ENCODE results near the gene NUDT10. TPM values are rescaled to one million over a fixed set of nuclear protein-coding genes. Genes with fewer than 3 reads are reported as not detected.

The NUDT10 gene
- total RNA-seq (2021) (17.7 to 22.2 TPM (median 18.1 TPM) in 3 replicates), Bru-seq, nascent RNA (percentile 80 among the genes with signal in this experiment)
- long read RNA-seq, experiment 1, transcript NUDT10-201 (2 exons, 1,917 nt): major isoform, 76 of 82 reads
- long read RNA-seq, experiment 1, partial matches to known transcripts: 3 of 82 reads
- long read RNA-seq, experiment 1, other reads (novel, unspliced or antisense): 3 of 82 reads
- long read RNA-seq, experiment 2, transcript NUDT10-201 (2 exons, 1,917 nt): major isoform, 17 of 23 reads
- long read RNA-seq, experiment 2, partial matches to known transcripts: 6 of 23 reads
- long read RNA-seq, experiment 2, other reads (novel, unspliced or antisense): 0 of 23 reads
- long read RNA-seq, experiment 3, transcript NUDT10-201 (2 exons, 1,917 nt): major isoform, 34 of 36 reads
- long read RNA-seq, experiment 3, partial matches to known transcripts: 0 of 36 reads
- long read RNA-seq, experiment 3, other reads (novel, unspliced or antisense): 2 of 36 reads

DNA sequence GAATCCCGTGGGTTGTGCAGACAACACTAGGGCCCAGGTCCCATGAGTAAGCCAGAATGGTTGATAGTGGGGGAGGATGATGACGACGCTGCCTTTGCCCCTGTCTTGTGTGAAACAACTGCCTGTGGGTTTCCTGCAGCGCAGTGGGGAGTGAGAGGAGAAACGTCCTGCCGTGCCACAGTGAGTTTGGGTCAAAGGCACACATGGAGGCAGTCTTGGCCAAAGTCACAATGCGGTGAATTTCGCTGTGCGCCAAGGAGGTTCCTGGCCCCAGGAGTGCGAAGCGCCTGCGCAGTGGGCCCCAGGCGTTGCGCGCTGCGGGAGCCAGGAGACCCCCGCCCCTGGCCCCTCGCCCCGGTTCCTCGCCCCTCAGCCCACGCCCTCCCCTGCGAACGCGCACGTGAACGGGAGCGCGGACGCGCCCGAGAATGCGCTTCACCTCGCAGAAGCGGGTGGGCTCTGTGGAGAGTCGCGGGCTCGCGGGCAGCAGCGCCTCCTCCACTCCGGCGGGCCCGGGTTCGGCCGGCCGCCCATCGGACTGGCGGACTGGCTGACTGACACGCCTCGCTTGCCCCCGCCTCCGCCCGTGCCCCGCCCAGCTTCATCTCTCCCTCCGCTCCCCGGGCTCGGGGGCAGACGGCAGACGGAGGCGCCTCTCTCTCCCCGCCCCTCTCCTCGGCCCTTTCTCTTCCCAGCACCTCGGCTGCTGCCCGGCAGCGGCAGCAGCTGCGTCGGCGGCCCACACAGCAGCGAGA is at the start of gene NUDT10:
TSS of gene NUDT10 (plus strand) at position 635 of the 755 bp plus-strand sequence. CDS start 144 bp downstream, outside the sequence.
- H3K4me3 Mint-ChIP-seq: peak within 1 kb of the TSS; percentile 89
- POLR2A ChIA-PET: no interaction called here
- DNase-seq (ENCODE audit: low spot score) (peak; percentile 84), ATAC-seq (peak; percentile 87)
- no peak within 1 kb of the TSS for H3K27ac Mint-ChIP-seq
- H3K4me1 Mint-ChIP-seq: peaks cover 27% of the 10 kb centered on the region
- H3K9me3 Mint-ChIP-seq: no peaks in the 10 kb centered on the region
- TF ChIP-seq, protein P1, sequence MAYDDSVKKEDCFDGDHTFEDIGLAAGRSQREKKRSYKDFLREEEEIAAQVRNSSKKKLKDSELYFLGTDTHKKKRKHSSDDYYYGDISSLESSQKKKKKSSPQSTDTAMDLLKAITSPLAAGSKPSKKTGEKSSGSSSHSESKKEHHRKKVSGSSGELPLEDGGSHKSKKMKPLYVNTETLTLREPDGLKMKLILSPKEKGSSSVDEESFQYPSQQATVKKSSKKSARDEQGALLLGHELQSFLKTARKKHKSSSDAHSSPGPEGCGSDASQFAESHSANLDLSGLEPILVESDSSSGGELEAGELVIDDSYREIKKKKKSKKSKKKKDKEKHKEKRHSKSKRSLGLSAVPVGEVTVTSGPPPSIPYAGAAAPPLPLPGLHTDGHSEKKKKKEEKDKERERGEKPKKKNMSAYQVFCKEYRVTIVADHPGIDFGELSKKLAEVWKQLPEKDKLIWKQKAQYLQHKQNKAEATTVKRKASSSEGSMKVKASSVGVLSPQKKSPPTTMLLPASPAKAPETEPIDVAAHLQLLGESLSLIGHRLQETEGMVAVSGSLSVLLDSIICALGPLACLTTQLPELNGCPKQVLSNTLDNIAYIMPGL (CRISPR knock-in tag; IDR thresholded peaks at IDR 0.05): peak; percentile 48; the same call in 1 of the 2 replicates
- TF ChIP-seq NFYB (CRISPR knock-in tag; conservative IDR thresholded peaks at IDR 0.05; ENCODE audit: low read depth): no peak
- CTCF ChIA-PET: interaction anchor here (1.0 kb wide), 1 partner anchor 127 kb away, joined by 3 read pairs; no protein-coding TSS in a partner anchor
- H3K27me3 Mint-ChIP-seq (ENCODE audit: low read depth): 0 out of 2 replicates have a peak, but pooled peaks cover 3% of the 10 kb centered on the region
- no peaks in the 10 kb centered on the region for H3K36me3 Mint-ChIP-seq

DNA sequence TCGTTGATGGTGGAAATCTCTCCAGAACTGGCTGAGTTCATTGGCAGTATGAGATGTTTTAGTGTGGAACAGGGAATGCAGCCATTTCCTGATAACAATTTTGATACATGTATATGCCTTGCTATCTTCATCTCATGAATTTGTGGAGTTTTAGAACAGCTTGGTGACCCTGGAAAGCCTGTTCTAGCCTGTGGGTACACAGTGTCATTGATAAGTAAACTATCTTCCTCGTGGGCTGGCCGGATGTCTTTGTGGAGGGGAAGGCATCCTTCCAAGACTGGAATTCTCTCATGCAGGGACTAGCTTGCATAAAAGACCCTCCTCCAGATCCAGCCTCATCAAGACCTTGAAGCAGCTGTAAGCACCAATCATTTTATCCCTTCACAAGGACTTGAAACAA is 40.2 kb upstream of the NUDT10 start:
- Mint-ChIP-seq H3K4me1 (peaks cover 4% of the 10 kb centered on the region), H3K27me3 (ENCODE audit: low read depth) (no peaks in the 10 kb centered on the region), H3K36me3 (no peaks in the 10 kb centered on the region), H3K9me3 (no peaks in the 10 kb centered on the region), H3K27ac (no peak overlapping the region), H3K4me3 (no peak overlapping the region)
- DNase-seq (ENCODE audit: low spot score) (no peak), ATAC-seq (no peak)
- ChIA-PET CTCF (no interaction called here), POLR2A (no interaction called here)
- no peak for TF ChIP-seq ZNF138 (CRISPR knock-in tag; conservative IDR thresholded peaks at IDR 0.05)
- TF ChIP-seq, protein P2, sequence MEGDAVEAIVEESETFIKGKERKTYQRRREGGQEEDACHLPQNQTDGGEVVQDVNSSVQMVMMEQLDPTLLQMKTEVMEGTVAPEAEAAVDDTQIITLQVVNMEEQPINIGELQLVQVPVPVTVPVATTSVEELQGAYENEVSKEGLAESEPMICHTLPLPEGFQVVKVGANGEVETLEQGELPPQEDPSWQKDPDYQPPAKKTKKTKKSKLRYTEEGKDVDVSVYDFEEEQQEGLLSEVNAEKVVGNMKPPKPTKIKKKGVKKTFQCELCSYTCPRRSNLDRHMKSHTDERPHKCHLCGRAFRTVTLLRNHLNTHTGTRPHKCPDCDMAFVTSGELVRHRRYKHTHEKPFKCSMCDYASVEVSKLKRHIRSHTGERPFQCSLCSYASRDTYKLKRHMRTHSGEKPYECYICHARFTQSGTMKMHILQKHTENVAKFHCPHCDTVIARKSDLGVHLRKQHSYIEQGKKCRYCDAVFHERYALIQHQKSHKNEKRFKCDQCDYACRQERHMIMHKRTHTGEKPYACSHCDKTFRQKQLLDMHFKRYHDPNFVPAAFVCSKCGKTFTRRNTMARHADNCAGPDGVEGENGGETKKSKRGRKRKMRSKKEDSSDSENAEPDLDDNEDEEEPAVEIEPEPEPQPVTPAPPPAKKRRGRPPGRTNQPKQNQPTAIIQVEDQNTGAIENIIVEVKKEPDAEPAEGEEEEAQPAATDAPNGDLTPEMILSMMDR (IDR thresholded peaks at IDR 0.05): no peak
- TF ChIP-seq, protein P3, sequence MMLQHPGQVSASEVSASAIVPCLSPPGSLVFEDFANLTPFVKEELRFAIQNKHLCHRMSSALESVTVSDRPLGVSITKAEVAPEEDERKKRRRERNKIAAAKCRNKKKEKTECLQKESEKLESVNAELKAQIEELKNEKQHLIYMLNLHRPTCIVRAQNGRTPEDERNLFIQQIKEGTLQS (CRISPR knock-in tag; conservative IDR thresholded peaks at IDR 0.05): no peak
- TF ChIP-seq, protein P1 (CRISPR knock-in tag; IDR thresholded peaks at IDR 0.05): no peak
- TF ChIP-seq, protein P4, sequence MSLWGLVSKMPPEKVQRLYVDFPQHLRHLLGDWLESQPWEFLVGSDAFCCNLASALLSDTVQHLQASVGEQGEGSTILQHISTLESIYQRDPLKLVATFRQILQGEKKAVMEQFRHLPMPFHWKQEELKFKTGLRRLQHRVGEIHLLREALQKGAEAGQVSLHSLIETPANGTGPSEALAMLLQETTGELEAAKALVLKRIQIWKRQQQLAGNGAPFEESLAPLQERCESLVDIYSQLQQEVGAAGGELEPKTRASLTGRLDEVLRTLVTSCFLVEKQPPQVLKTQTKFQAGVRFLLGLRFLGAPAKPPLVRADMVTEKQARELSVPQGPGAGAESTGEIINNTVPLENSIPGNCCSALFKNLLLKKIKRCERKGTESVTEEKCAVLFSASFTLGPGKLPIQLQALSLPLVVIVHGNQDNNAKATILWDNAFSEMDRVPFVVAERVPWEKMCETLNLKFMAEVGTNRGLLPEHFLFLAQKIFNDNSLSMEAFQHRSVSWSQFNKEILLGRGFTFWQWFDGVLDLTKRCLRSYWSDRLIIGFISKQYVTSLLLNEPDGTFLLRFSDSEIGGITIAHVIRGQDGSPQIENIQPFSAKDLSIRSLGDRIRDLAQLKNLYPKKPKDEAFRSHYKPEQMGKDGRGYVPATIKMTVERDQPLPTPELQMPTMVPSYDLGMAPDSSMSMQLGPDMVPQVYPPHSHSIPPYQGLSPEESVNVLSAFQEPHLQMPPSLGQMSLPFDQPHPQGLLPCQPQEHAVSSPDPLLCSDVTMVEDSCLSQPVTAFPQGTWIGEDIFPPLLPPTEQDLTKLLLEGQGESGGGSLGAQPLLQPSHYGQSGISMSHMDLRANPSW (CRISPR knock-in tag; conservative IDR thresholded peaks at IDR 0.05; ENCODE audit: low read depth): no peak
- no peak for TF ChIP-seq GRHL2 (CRISPR knock-in tag; IDR thresholded peaks at IDR 0.05; ENCODE audit: insufficient replicate concordance, severe bottlenecking)
- TF ChIP-seq CREM (CRISPR knock-in tag; IDR thresholded peaks at IDR 0.05): no peak
- no peak for TF ChIP-seq JAZF1 (CRISPR knock-in tag; IDR thresholded peaks at IDR 0.05)
- TF ChIP-seq, protein P5, sequence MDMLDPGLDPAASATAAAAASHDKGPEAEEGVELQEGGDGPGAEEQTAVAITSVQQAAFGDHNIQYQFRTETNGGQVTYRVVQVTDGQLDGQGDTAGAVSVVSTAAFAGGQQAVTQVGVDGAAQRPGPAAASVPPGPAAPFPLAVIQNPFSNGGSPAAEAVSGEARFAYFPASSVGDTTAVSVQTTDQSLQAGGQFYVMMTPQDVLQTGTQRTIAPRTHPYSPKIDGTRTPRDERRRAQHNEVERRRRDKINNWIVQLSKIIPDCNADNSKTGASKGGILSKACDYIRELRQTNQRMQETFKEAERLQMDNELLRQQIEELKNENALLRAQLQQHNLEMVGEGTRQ (CRISPR knock-in tag; IDR thresholded peaks at IDR 0.05): no peak

Data from WTC11 (cell line).